SK-N-MC (cell line): ENCODE data around the gene PINLYP.

Source experiments
- EZH2 ChIP-seq: fragments of 200-600 bp; sonication (generic); IDR thresholded peaks from one replicate; pipeline ENCODE4 v1.6.1; 2017; ENCODE audit warnings: antibody characterized with exemption
- POLR2AphosphoS5 ChIP-seq: IDR thresholded peaks from 2 replicates; pipeline ENCODE4 v1.6.1; 2012; ENCODE audit warnings: mild to moderate bottlenecking, low read depth, low read length, borderline replicate concordance

DNA sequence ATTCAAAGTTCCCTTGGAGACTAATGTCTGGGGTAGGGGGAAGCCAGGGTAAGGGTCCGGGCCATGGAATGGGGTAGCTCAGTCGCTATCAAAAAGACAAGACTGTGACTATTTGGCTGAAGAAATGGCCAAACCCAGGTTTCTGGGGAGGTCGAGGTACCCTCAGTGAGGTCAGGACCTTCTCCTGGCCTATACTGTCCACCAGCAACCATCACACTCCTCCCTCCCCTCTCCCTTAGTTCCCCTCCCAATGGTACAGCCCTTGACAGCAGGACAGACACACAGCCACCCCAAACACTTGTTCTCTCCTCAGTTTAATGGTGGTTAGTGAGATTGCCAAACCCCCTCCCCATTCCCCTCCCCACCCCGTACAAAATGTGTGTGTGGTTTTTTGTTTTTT is 46.5 kb downstream of the PINLYP start:
- no peak for TF ChIP-seq POLR2AphosphoS5
- no peak for TF ChIP-seq EZH2
